MCF 10A (cell line): ENCODE data around the gene UGT1A1. TPM values are rescaled to one million over a fixed set of nuclear protein-coding genes. Genes with fewer than 3 reads are reported as not detected.

Experiments
- BruUV-seq: library from RNA; stranded (reverse); fragments of 400-500 nt; replicated peaks from 2 replicates; lab custom pipeline; 2021; lab: Mats Ljungman, UMichigan
- CTCF ChIA-PET: fragments of 300-600 bp; sonication (Branson Sonifier 250); formaldehyde crosslinking; extraction: SDS; loops from one replicate; lab custom pipeline; 2021; ENCODE audit warnings: antibody characterized with exemption, inconsistent platforms; lab: Yijun Ruan, JAX
- POLR2A ChIA-PET: fragments of 300-600, 350-650 bp; sonication (Branson Sonifier 250); formaldehyde crosslinking; extraction: SDS; loops from one replicate; lab custom pipeline; 2020; ENCODE audit warnings: antibody characterized with exemption, inconsistent platforms; lab: Yijun Ruan, JAX
- DNase-seq: peaks from one replicate; pipeline ENCODE4 v3.0.0-alpha.2; 2018; ENCODE audit not compliant: unreplicated experiment
- H3K27ac Mint-ChIP-seq: one replicate; pipeline ENCODE4 v1.8.0; 2022; ENCODE audit warnings: mild to moderate bottlenecking, low read depth, mixed read lengths; ENCODE audit not compliant: unreplicated experiment
- H3K27me3 Mint-ChIP-seq: one replicate; pipeline ENCODE4 v1.8.0; 2022; ENCODE audit warnings: mixed read lengths; ENCODE audit not compliant: insufficient read depth, unreplicated experiment
- H3K36me3 Mint-ChIP-seq: one replicate; pipeline ENCODE4 v1.8.0; 2022; ENCODE audit warnings: mild to moderate bottlenecking, moderate library complexity, mixed read lengths; ENCODE audit not compliant: insufficient read depth, unreplicated experiment
- H3K4me1 Mint-ChIP-seq: one replicate; pipeline ENCODE4 v1.8.0; 2022; ENCODE audit warnings: mixed read lengths; ENCODE audit not compliant: insufficient read depth, unreplicated experiment
- H3K4me3 Mint-ChIP-seq: one replicate; pipeline ENCODE4 v1.8.0; 2022; ENCODE audit warnings: mild to moderate bottlenecking, moderate library complexity, mixed read lengths; ENCODE audit not compliant: unreplicated experiment
- H3K9me3 Mint-ChIP-seq: one replicate; pipeline ENCODE4 v1.8.0; 2022; ENCODE audit warnings: mixed read lengths; ENCODE audit not compliant: unreplicated experiment
- intact Hi-C: fragments of 100-400 bp; cut with micrococcal nuclease; formaldehyde crosslinking; loops from 2 replicates; pipeline ENCODE4 v1.14.1; 2022
- total RNA-seq: library from RNA; stranded (reverse); gene quantifications from 2 replicates; pipeline ENCODE4 v1.2.3, GENCODE V29; 2022
- TF ChIP-seq, protein P1 (sequence below): fragments of 200-600 bp; IDR thresholded peaks from one replicate; pipeline ENCODE4 v1.8.0; 2022; ENCODE audit warnings: antibody characterized with exemption, mild to moderate bottlenecking; ENCODE audit not compliant: unreplicated experiment

The UGT1A1 gene
- total RNA-seq, 1 experiment from 2014 or later, result not detected

DNA sequence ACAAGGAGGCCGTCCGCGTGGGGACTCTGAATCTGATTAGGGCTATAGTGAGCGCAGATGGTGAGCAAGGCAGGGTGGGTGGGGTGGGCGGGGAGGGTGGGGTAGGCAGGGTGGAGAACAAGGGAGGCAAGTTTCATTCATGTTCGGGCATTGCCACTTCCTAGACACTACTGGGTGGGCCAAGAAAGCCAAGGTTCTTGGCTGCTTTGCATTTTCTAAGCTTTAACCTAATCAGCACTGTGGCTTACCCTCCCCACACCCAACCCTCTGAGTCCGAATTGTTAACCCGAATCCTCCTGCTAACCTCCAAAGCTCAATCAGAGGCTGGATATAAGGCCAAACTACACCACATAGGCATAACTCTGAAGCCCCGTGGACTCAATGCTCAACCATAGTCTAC is 36.2 kb downstream of the UGT1A1 start:
- Mint-ChIP-seq H3K9me3 (no peaks in the 10 kb centered on the region), H3K27ac (no peak overlapping the region), H3K27me3 (peaks cover 10% of the 10 kb centered on the region), H3K36me3 (no peaks in the 10 kb centered on the region), H3K4me3 (no peak overlapping the region), H3K4me1 (peaks cover 11% of the 10 kb centered on the region)
- intact Hi-C loops, result no loop called here
- CTCF ChIA-PET, result interaction anchor here (0.6 to 0.7 kb wide), 3 partner anchors 79 to 751 kb away, joined by 3 read pairs; no protein-coding TSS in a partner anchor
- no TSS peak for BruUV-seq
- TF ChIP-seq, protein P1, sequence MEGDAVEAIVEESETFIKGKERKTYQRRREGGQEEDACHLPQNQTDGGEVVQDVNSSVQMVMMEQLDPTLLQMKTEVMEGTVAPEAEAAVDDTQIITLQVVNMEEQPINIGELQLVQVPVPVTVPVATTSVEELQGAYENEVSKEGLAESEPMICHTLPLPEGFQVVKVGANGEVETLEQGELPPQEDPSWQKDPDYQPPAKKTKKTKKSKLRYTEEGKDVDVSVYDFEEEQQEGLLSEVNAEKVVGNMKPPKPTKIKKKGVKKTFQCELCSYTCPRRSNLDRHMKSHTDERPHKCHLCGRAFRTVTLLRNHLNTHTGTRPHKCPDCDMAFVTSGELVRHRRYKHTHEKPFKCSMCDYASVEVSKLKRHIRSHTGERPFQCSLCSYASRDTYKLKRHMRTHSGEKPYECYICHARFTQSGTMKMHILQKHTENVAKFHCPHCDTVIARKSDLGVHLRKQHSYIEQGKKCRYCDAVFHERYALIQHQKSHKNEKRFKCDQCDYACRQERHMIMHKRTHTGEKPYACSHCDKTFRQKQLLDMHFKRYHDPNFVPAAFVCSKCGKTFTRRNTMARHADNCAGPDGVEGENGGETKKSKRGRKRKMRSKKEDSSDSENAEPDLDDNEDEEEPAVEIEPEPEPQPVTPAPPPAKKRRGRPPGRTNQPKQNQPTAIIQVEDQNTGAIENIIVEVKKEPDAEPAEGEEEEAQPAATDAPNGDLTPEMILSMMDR, result no peak
- no peak for DNase-seq
- POLR2A ChIA-PET, result no interaction called here

DNA sequence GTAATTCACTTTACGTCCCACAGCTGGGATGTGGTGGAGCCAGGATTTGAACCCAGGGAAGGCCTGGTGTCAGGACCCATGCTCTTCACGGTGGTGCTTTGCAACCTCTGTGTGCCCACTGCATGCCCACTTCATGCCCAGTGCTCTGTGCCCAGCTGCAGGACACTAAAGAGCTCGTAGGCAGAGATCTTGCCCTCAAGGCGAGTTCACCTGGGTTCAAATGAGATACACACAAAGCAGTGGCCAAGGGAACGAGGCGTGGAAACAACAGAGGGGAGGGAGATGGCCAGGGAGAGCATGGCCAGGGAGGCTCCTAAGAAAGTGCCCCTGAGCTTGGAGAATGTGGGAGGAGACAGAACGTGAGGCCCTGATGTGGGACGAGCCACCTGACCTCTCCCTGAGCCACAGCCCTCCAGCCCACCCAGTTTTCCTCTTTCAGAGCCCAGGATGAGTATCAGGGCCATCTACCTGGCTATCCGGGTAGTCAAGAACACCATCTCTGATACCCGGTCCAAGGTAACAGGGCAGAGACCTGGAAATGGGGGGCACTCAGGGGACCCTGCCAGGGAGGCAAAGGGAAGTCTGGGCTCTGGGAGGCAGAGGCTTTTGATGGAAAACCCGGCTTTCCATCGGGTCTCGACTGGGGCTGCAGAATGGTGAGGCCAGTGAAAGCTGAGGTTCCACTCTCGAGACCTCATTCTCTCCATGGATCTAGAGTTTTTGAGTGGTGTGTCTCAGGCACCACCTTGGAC is 38.4 kb downstream of the UGT1A1 start:
- no peak for DNase-seq
- Mint-ChIP-seq H3K4me1 (peaks cover 13% of the 10 kb centered on the region), H3K27ac (no peak overlapping the region), H3K27me3 (peaks cover 10% of the 10 kb centered on the region), H3K9me3 (no peaks in the 10 kb centered on the region), H3K36me3 (no peaks in the 10 kb centered on the region), H3K4me3 (no peak overlapping the region)
- TF ChIP-seq, protein P1, result no peak
- ChIA-PET POLR2A (no interaction called here), CTCF (interaction anchor here (0.7 to 1.1 kb wide), 2 partner anchors 40 to 389 kb away, joined by 3 read pairs; no protein-coding TSS in a partner anchor)
- BruUV-seq, result no TSS peak
- intact Hi-C loops, result no loop called here

DNA sequence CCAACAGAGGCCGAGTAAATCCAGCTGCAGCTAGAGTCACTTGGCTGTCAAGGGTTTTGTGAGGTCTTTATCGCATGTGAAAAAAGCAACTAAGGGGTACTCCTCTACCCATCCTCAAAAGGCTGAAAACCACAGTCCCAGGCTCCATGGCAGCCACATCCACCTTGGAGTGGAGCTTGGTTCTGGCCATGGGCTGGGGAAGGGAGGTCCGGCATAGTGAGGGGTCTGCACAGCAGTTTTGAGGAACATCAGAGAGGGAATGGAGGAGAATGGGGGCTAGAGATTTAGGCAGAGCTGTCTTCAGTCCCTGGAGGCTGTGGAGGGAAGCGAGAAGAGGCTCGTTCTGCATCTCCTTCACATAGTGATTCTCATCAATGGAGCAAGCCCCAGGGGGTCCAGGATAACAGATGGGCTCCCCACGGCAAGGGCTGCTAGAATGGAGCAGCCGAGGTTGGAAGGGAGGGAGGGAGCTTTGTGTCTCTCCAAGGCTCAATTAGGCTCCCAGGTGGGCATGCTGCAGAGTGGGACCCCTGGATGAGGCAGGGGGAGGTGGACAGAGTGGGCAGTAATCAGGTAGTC is 39.1 kb downstream of the UGT1A1 start:
- Mint-ChIP-seq H3K9me3 (no peaks in the 10 kb centered on the region), H3K4me3 (no peak overlapping the region), H3K4me1 (peaks cover 13% of the 10 kb centered on the region), H3K27ac (no peak overlapping the region), H3K27me3 (peaks cover 10% of the 10 kb centered on the region), H3K36me3 (no peaks in the 10 kb centered on the region)
- ChIA-PET POLR2A (no interaction called here), CTCF (interaction anchor here (1.1 kb wide), 1 partner anchor 41 kb away, joined by 3 read pairs; no protein-coding TSS in a partner anchor)
- DNase-seq, result no peak
- intact Hi-C loops, result no loop called here
- BruUV-seq, result no TSS peak
- TF ChIP-seq, protein P1, result no peak

- DNase-seq, result no peak
- Mint-ChIP-seq H3K27me3 (peaks cover 10% of the 10 kb centered on the region), H3K27ac (no peak overlapping the region), H3K4me3 (no peak overlapping the region), H3K9me3 (no peaks in the 10 kb centered on the region), H3K36me3 (no peaks in the 10 kb centered on the region), H3K4me1 (peaks cover 13% of the 10 kb centered on the region)
- intact Hi-C loops, result no loop called here
- TF ChIP-seq, protein P1, result no peak
- no TSS peak for BruUV-seq
- CTCF ChIA-PET, result no interaction called here
- POLR2A ChIA-PET, result no interaction called here
Measured at GRCh38 chr2:233799716-233800115, 39.6 kb downstream of the UGT1A1 start.
